ENCODE measurements around the gene MED26.
"Not testable (repeated sequence)": the region's sequence is repeated elsewhere in the genome, so short reads cannot be mapped to it uniquely, and the experiment has no call there.

Gene MED26

DNA sequence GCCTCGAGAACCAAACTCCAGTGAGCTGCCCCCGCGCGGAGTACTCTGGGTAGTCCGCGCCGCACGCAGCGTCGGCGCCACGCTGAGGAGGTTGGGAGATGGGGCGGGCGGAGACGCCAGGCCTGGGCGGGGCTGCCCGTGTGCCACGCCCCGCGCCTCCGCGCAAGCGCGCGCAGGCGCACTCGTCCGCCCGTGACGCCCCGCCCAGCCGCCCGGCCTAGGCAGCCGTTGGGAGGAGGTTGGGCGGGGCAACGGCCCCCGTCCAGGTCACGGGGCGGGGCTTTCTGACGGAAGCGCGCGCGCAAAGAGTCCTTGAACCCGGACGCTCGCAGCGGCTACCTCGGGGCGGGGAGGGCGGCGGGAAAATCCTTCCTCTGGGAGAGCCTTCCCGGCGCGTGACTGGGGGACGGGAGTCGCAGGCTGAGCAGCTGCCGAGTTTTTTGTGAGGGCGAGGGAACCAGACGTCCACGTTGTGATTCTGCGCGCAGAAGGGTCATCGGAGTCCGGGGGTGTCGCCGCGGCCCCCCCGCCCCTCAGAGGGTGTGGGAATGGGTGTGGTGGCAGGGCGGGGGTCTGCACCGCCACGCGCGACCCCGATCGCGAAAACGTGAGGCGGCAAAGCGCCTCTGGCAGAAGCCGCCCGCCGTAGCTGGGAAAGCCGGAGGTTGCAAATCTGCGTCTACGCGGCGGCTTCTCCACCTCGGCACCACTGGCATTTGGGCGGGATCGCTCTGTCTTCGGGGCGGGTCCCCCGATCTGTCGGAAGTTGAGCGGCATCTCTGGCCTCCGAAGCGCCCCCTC lies at the start of gene MED26:
MED26 (minus strand) TSS at position 22 of the 801 bp plus-strand sequence. CDS start 261 bp downstream, outside the sequence.
- peak; percentile 91 for DNase-seq (ENCODE audit: low read depth)

DNA sequence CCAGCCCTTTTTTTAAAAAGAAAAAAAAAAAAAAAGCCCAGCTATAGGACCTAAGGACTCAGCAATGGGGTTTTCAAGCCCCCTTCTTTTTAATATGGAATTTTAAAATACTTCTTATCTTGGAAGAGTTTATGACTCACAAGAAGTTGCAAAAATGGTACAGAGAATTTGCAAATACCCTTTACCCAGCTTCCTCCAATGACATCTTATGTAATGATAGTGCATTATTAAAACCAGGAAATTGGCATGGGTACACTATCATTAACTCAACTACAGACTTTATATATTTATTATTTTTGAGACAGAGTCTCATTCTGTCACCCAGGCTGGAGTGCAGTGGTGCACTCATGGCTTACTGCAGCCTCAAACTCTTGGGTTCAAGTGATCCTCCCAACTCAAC lies 49.1 kb upstream of the MED26 start:
- DNase-seq (ENCODE audit: low read depth), result no peak

GRCh38 chr19:16676101-16676798 lies 48.2 kb upstream of the MED26 start:
- no peak for DNase-seq (ENCODE audit: low read depth)

DNA sequence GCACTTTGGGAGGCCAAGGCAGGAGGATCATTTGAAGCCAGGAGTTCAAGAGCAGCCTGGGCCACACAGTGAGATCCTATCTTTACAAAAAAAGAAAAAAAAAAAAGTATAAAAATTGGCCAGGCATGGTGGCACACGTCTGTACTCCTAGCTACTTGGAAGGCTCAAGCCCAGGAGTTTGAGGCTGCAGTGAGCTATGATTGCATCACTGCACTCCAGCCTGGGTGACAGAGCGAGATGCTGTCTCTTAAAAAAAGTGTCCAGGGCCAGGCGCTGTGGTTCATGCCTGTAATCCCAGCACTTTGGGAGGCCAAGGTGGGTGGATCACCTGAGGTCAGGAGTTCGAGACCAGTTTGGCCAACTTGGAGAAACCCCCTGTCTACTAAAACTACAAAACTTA lies 45.8 kb upstream of the MED26 start:
- DNase-seq (ENCODE audit: low read depth), result not testable (repeated sequence)

- no peak for DNase-seq (ENCODE audit: low read depth)
Observed at GRCh38 chr19:16673231-16673630, 45.2 kb upstream of the MED26 start.

- no peak for DNase-seq (ENCODE audit: low read depth)
Observed at GRCh38 chr19:16671652-16672274, 43.8 kb upstream of the MED26 start.

GRCh38 chr19:16670291-16670690 lies 42.3 kb upstream of the MED26 start:
- DNase-seq (ENCODE audit: low read depth), result no peak

- not testable (repeated sequence) for DNase-seq (ENCODE audit: low read depth)
Observed at GRCh38 chr19:16668702-16669101, 40.7 kb upstream of the MED26 start.

DNA sequence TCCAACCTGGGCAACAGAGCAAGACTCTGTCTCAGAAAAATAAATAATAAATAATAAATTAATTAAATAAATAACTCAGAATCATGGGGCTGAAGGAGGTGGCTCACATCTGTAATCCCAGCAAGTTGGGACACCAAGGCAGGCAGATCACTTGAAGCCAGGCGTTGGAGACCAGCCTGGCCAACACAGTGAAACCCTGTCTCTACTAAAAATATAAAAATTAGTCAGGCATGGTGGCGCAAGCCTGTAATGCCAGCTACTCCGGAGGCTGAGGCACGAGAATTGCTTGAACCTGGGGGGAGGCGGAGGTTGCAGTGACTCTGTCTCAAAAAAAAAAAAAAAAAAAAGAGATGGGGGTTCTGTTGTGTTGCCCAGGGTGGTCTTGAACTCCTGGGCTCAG lies 40.2 kb upstream of the MED26 start:
- no peak for DNase-seq (ENCODE audit: low read depth)

DNA sequence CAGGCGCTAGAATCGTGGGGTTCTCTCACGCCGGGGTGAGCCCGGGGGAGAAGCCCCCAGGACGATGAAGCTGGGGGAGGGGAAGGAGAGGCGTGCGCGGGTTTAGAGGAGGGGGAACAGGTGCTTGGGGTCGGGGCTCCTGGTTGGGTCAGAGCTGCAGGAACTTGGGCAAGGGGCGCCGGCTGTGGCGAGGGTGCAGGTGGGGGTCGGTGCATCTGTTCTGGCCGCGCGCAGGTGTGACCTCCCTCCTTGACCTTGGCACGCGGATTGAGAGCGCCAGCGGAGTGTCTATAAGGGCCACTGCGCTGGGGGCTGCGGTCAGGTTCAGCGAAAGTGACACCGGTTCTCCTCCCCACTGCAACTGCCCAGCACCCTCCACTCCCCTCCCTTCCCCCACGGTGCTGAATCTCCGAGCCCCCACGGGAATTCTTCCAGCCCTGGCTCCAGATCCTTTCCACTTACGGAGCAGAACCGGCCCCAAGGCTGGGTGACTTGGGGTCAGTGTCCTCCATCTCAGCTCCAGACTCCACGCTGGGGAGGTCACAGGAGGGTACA lies 33.6 kb upstream of the MED26 start:
- no peak for DNase-seq (ENCODE audit: low read depth)

DNA sequence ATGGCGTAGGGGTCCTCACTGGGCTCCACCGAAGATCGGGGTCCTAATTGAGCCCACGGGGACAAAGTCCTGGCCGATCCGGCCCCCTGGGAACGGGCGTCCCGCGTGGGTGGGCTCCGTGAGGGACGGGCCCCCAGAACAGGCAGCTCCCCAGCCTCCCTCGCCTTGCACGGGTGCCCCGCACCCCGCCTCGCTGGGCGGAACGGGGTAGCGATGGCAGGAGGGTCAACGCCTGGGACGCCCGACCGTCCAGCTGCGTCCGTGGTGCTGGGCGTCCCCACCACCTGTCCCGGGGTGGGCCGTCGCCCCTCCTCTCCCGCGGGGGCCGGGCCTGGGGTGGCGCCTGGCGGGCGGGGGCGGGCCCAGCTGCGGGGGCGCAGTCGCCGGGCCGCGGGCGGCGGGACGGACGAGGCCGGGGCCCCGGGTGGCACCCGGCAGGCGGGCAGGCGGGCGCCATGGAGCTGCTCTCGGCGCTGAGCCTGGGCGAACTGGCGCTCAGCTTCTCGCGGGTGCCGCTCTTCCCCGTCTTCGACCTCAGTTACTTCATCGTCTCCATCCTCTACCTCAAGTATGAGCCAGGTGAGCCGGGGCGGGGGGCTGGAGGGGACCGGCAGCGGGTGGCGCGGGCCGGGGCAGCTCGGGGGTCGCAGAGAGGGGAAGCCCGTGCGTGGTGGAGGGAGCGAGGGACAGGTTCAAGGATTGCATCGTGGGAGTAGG lies 32.9 kb upstream of the MED26 start, which contains the start of gene TMEM38A:
TMEM38A (plus strand) TSS at position 377 of the 717 bp plus-strand sequence; CDS start at position 456, 79 bp downstream.
- no peak for DNase-seq (ENCODE audit: low read depth)

DNA sequence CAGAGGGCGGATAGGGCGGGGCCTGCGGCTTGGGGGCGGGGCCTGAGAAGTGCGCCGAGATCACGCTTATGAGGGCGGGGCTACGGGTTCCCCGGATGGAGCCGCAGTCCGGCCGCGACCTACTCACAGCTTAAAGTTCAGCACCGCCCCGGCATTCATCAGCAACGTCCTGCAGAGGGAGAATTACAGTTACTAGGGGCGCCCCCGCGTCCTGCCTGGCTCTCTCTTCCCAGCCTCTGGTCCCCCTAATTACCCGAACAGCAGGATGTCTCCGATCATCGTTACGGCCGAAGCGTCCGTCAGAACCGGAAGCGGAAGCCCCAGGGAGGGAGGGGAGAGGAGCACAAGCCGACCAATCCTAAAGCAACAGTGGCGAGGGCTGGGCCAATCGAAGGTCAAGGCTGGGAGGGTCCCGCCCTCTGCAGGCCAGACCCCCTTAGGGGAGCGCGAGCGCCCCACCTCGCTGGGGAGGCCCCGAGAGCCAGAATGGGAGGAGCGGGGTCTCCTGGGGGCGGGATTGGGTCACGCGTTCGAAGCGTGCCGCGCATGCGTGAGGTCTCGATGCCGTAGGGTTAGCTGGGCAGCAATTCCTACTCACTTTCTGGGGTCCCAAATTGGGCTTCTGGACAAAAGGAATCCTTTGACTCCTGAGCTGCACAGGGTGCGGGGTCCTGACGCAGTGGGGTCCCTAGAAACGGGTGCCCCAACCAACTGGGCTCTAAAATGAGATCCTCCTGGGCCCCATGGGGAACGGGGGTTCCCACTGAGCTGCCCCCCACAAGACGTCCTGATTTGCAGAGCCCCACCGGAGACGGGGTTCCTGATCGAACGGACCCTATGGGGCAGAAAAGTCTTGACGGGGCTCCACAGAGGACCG lies 32.1 kb upstream of the MED26 start, which contains the start of gene SMIM7:
SMIM7 (minus strand) TSS at position 313 of the 877 bp plus-strand sequence; CDS start at position 279, 34 bp downstream.
- DNase-seq (ENCODE audit: low read depth), result peak; percentile 99

GRCh38 chr19:16659464-16659831 lies 31.4 kb upstream of the MED26 start:
- no peak for DNase-seq (ENCODE audit: low read depth)

DNA sequence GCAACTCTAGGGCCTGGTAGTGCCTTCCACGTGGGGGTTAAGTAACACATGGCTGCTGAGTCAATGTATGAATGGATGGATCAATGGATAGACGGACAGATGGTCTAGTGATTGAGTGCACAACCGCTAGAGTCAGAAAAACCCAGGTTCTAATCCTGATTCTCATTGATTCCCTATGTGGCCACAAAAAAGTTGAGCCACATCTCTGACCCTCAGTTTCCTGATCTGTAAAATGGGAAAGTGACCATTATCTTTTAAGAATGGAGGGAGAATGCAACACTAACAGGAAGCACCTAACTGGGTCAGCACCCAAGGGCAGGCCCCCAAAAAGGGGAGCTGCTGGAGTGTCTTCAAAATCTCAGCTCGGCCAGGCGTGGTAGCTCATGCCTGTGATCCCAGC lies 29.4 kb upstream of the MED26 start:
- no peak for DNase-seq (ENCODE audit: low read depth)

DNA sequence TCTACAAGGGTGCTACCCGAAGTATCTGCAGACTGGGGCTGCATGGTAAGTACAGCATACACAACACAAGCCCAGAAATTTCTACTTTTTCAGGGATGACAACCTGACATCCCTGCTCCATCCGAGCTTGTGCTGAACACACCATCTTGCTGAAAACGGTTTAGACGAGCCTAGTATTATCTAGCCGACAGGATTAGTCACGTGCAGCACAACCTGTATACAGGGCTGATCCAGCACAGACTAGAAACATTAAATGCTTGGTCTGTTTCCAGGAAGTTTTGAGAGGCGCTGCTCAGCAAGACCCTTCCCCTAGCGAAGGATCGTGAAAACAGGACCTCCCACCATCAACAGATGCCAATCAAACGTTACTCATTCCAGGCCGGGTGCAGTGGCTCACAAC lies 27.7 kb upstream of the MED26 start:
- no peak for DNase-seq (ENCODE audit: low read depth)

DNA sequence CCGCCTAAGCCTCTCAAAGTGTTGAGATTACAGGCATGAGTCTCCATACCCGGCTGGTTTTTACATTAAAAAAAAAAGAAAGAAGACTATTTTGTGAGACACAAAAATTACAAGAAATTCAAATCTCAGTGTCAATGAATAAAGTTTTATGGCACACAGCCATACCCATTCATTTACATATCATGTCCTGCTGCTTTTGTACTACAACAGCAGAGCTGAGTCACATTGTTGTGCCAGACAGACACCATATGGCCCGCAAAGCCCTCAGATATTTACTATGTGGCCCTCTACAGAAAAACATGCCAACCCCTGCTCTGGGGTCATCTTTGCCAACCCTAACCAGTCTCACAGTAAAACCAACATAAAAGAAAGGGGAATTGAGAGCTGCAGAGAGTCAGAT lies 26.6 kb upstream of the MED26 start:
- no peak for DNase-seq (ENCODE audit: low read depth)

DNA sequence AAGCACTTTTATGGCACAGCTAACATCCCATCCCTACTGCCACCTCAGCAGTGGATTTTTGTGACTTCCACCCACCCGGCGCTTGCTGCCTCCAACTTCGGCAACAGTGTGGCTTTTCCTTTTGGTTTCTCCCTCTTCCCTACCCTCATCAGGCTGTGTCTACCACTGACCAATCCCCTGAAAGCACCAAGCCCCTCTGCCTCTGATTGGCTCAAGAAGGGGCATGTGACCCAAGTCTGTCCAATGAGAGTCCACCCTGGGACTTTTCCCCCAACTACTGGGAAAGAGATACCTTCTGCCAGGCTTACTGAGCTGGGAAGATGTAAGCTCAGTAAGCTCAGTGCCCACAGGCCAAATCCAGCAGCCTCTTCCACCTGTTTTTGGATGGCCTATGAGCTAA lies 26.1 kb upstream of the MED26 start:
- DNase-seq (ENCODE audit: low read depth), result no peak

- no peak for DNase-seq (ENCODE audit: low read depth)
Observed at GRCh38 chr19:16652854-16653253, 24.9 kb upstream of the MED26 start.

- DNase-seq (ENCODE audit: low read depth), result not testable (repeated sequence)
Observed at GRCh38 chr19:16651421-16652188, 23.6 kb upstream of the MED26 start.

- no peak for DNase-seq (ENCODE audit: low read depth)
Observed at GRCh38 chr19:16650821-16651220, 22.8 kb upstream of the MED26 start.

All from fibroblast of gingiva (primary cell).